Nephron progenitor cell (in vitro differentiated cells): ENCODE results near the gene ACP4.

Source experiments
- DNase-seq: peaks from one replicate; pipeline ENCODE4 v3.0.0; 2021
- H3K27ac Mint-ChIP-seq: 2 replicates; pipeline ENCODE4 v1.8.0; 2021; ENCODE audit warnings: mild to moderate bottlenecking, moderate library complexity, mixed read lengths
- H3K27me3 Mint-ChIP-seq: 2 replicates; pipeline ENCODE4 v1.8.0; 2021; ENCODE audit warnings: mild to moderate bottlenecking, low read depth, mixed read lengths; ENCODE audit not compliant: poor library complexity
- H3K36me3 Mint-ChIP-seq: 2 replicates; pipeline ENCODE4 v1.8.0; 2021; ENCODE audit warnings: low read depth, mixed read lengths
- H3K4me1 Mint-ChIP-seq: 2 replicates; pipeline ENCODE4 v1.8.0; 2021; ENCODE audit warnings: mixed read lengths
- H3K4me3 Mint-ChIP-seq: 2 replicates; pipeline ENCODE4 v1.8.0; 2021; ENCODE audit warnings: mild to moderate bottlenecking, moderate library complexity, mixed read lengths
- H3K9me3 Mint-ChIP-seq: 2 replicates; pipeline ENCODE4 v1.8.0; 2021; ENCODE audit warnings: mild to moderate bottlenecking, moderate library complexity, mixed read lengths
- TF ChIP-seq, protein P1 (sequence below): fragments of 200-600 bp; sonication (generic); IDR thresholded peaks from 2 replicates; pipeline ENCODE4 v1.5.0; 2021; ENCODE audit warnings: antibody characterized with exemption

The ACP4 gene

DNA sequence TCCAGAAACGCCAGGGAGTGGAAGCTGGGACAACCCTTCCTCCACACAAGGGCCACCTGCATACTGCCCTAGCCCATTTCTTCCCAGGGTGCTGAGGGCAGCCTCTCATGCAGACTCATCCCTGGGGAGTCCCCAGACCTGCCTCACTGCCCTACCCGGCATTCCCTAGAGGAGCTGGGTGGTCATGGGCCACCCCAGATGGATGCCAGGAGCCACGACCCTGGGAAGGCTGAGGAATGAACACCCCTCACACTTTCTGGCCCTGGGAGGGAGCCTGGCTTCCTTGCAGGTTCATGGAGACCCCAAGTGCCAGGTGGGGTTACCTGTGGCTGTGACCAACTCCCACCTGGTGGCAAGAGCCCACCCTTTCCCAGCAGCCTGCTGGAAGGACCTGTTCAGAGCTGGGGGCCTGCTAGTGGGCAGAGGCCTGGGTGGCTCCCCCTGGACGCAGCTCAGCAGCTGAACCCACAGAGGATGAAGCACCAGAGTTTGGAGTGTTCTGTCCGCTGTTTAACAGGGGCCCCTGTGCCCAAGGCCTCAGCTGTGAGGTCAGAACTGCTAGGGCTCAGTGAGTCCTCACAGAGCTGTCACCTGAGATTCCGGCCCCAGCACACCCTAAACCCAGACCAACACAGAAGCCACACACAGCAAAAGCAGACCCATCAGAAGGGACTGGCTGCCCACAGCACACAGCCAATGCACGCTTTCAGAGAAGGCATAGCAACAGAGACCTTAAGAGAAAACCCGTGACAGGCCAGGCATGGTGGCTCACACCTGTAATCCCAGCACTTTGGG lies 6.6 kb downstream of the ACP4 start:
- peaks cover 15% of the 10 kb centered on the region for H3K36me3 Mint-ChIP-seq
- H3K9me3 Mint-ChIP-seq, result no peaks in the 10 kb centered on the region
- H3K4me1 Mint-ChIP-seq, result peaks cover 8% of the 10 kb centered on the region
- H3K27ac Mint-ChIP-seq, result peak overlapping the region; percentile 69
- H3K27me3 Mint-ChIP-seq, result no peaks in the 10 kb centered on the region
- TF ChIP-seq, protein P1, sequence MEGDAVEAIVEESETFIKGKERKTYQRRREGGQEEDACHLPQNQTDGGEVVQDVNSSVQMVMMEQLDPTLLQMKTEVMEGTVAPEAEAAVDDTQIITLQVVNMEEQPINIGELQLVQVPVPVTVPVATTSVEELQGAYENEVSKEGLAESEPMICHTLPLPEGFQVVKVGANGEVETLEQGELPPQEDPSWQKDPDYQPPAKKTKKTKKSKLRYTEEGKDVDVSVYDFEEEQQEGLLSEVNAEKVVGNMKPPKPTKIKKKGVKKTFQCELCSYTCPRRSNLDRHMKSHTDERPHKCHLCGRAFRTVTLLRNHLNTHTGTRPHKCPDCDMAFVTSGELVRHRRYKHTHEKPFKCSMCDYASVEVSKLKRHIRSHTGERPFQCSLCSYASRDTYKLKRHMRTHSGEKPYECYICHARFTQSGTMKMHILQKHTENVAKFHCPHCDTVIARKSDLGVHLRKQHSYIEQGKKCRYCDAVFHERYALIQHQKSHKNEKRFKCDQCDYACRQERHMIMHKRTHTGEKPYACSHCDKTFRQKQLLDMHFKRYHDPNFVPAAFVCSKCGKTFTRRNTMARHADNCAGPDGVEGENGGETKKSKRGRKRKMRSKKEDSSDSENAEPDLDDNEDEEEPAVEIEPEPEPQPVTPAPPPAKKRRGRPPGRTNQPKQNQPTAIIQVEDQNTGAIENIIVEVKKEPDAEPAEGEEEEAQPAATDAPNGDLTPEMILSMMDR, result no peak
- no peak for DNase-seq
- H3K4me3 Mint-ChIP-seq, result no peak overlapping the region

GRCh38 chr19:50797429-50797780 lies 7.2 kb downstream of the ACP4 start:
- Mint-ChIP-seq H3K27me3 (no peaks in the 10 kb centered on the region), H3K4me1 (peaks cover 14% of the 10 kb centered on the region), H3K9me3 (no peaks in the 10 kb centered on the region), H3K27ac (no peak overlapping the region), H3K4me3 (no peak overlapping the region), H3K36me3 (peaks cover 19% of the 10 kb centered on the region)
- DNase-seq, result no peak
- TF ChIP-seq, protein P1, result no peak

DNA sequence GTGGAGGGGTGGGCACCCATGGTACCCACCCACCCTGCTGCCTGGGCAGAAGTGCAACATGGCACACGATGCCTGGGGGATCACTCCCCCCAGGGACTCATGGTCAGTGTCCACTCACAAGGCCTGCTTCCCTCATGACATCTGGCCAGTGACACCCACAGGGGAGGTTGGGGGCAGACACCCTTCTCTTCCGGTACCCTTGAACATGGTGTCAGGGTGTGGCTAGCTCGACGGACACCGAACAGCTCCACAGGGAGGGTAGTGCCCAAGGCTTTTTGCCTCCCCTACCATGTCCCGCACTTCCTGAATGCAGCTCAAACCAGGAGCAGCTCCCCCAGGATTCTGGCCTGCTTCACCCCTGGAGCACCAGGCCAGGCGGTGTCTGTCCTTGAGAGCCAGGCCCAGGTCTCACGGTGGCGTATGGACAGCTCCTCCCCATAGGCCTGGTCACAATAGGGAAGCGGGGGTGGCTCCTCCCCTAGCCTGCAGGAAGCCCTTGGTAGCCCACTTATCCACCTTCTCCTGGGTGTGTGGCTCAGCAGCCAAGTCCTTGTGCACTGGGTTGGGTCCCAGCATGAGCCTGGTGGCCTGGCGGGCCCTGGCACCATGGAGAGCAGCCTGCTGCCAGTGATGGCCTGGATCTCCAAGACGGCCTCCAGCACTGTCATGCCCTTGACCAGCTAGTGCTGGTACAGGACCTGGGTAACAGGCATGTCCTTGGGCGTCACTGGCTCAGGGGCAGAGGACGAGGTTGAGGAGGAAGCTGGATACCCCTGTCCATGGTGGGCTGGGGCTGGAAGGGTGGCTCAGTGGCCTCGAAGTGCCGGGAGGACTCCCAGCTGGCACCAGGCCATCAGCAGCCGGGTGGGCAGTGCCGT lies 7.8 kb downstream of the ACP4 start:
- Mint-ChIP-seq H3K36me3 (peaks cover 23% of the 10 kb centered on the region), H3K27ac (no peak overlapping the region), H3K27me3 (no peaks in the 10 kb centered on the region), H3K9me3 (no peaks in the 10 kb centered on the region), H3K4me1 (peaks cover 20% of the 10 kb centered on the region), H3K4me3 (no peak overlapping the region)
- TF ChIP-seq, protein P1, result no peak
- no peak for DNase-seq

GRCh38 chr19:50798659-50799546 lies 8.7 kb downstream of the ACP4 start:
- no peak for DNase-seq
- Mint-ChIP-seq H3K36me3 (peaks cover 26% of the 10 kb centered on the region), H3K27ac (no peak overlapping the region), H3K27me3 (no peaks in the 10 kb centered on the region), H3K4me3 (no peak overlapping the region), H3K9me3 (no peaks in the 10 kb centered on the region), H3K4me1 (peaks cover 28% of the 10 kb centered on the region)
- TF ChIP-seq, protein P1, result no peak

DNA sequence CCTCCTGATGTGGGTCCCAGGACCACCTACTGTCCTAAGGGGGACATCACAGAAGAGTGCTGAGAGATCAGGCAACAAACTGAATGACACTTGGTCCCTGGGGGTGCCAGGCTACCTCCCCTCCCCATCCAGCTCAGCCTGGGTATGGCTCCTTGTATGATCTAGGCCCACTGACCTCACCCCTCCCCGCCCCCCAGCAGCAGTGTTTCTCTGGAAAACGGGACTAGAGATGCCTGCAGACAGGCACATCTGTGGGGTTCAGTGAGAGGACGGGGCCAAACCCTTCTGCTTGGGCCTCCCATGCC lies 9.3 kb downstream of the ACP4 start:
- Mint-ChIP-seq H3K27ac (no peak overlapping the region), H3K27me3 (no peaks in the 10 kb centered on the region), H3K4me3 (no peak overlapping the region), H3K36me3 (peaks cover 26% of the 10 kb centered on the region), H3K9me3 (no peaks in the 10 kb centered on the region), H3K4me1 (peaks cover 31% of the 10 kb centered on the region)
- no peak for DNase-seq
- TF ChIP-seq, protein P1, result no peak
